GM12878 (cell line): Measurements from ENCODE around the gene ZNF467. TPM values are rescaled to one million over a fixed set of nuclear protein-coding genes. Genes with fewer than 3 reads are reported as not detected.

ENCODE experiments used
- ATAC-seq: fragments of 200-7000 bp; cut with Tn5 transposase; 3 replicates; pipeline ENCODE4 v1.9.1; 2020; ENCODE audit warnings: mild to moderate bottlenecking, moderate library complexity
- BruUV-seq: library from RNA; stranded (reverse); fragments of 400-500 nt; replicated peaks from 2 replicates; lab custom pipeline; 2021; lab: Mats Ljungman, UMichigan
- CTCF ChIA-PET: fragments of 300-600 bp; sonication (Branson Sonifier 250); formaldehyde crosslinking; extraction: SDS; loops from one replicate; lab custom pipeline; 2021; ENCODE audit warnings: inconsistent platforms; lab: Yijun Ruan, JAX
- POLR2A ChIA-PET: fragments of 350-600 bp; formaldehyde crosslinking; extraction: SDS; loops from one replicate; lab custom pipeline; 2021; ENCODE audit warnings: inconsistent platforms; lab: Charles Lee
- RAD21 ChIA-PET: fragments of 300-600 bp; sonication (Branson Sonifier 250); formaldehyde crosslinking; loops from one replicate; lab custom pipeline; 2023; ENCODE audit warnings: antibody characterized with exemption; ENCODE audit not compliant: unreplicated experiment; lab: Charles Lee
- SMC1A ChIA-PET: fragments of 300-600 bp; sonication (Branson Sonifier 250); formaldehyde crosslinking; loops from one replicate; lab custom pipeline; 2023; ENCODE audit not compliant: unreplicated experiment, uncharacterized antibody; lab: Charles Lee
- DNase-seq: peaks from one replicate; pipeline ENCODE4 v3.0.0-alpha.2; 2011; ENCODE audit warnings: low read depth, low spot score
- FAIRE-seq: peaks from 3 replicates; lab custom pipeline; 2011; peaks lifted over from hg19 to GRCh38; lab: Jason Lieb, UNC
- H2AFZ ChIP-seq: 2 replicates; pipeline ENCODE4 v1.6.0; 2011; ENCODE audit warnings: low read depth, low read length, control low read depth; ENCODE audit not compliant: control insufficient read depth
- H3K27ac ChIP-seq: 2 replicates; pipeline ENCODE4 v1.5.1; 2011; ENCODE audit warnings: control low read depth; ENCODE audit not compliant: control insufficient read depth, insufficient read depth
- H3K27me3 ChIP-seq, 2 experiments: replicated peaks in 1 of 2; 2 replicates each; pipeline versions ENCODE4 v1.6.0 to v1.6.1; 2011; ENCODE audit warnings: low read length in 1 of 2; ENCODE audit not compliant: control insufficient read depth in 2 of 2, insufficient read depth in 2 of 2
- H3K36me3 ChIP-seq, 2 experiments: 2 replicates each; pipeline ENCODE4 v1.5.1; 2011; ENCODE audit warnings: low read length in 1 of 2; ENCODE audit not compliant: control insufficient read depth in 2 of 2, insufficient read depth in 2 of 2
- H3K4me1 ChIP-seq: 2 replicates; pipeline ENCODE4 v1.6.1; 2011; ENCODE audit warnings: mild to moderate bottlenecking, low read length, moderate library complexity, mixed read lengths; ENCODE audit not compliant: control insufficient read depth, insufficient read depth
- H3K4me2 ChIP-seq: 2 replicates; pipeline ENCODE4 v1.6.0; 2011; ENCODE audit warnings: control low read depth; ENCODE audit not compliant: control insufficient read depth, insufficient read depth
- H3K4me3 ChIP-seq: fragments of 200-600 bp; sonication (generic); 2 replicates; pipeline ENCODE4 v1.5.1; 2016
- H3K79me2 ChIP-seq: 2 replicates; pipeline ENCODE4 v1.6.0; 2011; ENCODE audit warnings: low read length; ENCODE audit not compliant: control insufficient read depth, insufficient read depth
- H3K9ac ChIP-seq: 2 replicates; pipeline ENCODE4 v1.8.0; 2011; ENCODE audit warnings: low read length, control low read depth, mixed read lengths; ENCODE audit not compliant: control insufficient read depth, insufficient read depth
- H3K9me3 ChIP-seq: replicated peaks from 3 replicates; pipeline ENCODE4 v1.5.1; 2011; ENCODE audit warnings: mild to moderate bottlenecking, low read length; ENCODE audit not compliant: control insufficient read depth, insufficient read depth
- H4K20me1 ChIP-seq: 2 replicates; pipeline ENCODE4 v1.6.0; 2011; ENCODE audit not compliant: control insufficient read depth, insufficient read depth
- IRF4 ChIP-seq: IDR thresholded peaks from 2 replicates; pipeline ENCODE4 v1.6.1; 2011; ENCODE audit warnings: low read depth, low read length
- MXI1 ChIP-seq: fragments of 150-350 bp; IDR thresholded peaks from 2 replicates; pipeline ENCODE4 v1.6.1; 2011; ENCODE audit warnings: low read depth, mild to moderate bottlenecking, inconsistent platforms, low read length, improper control_type of control experiment
- RCOR1 ChIP-seq: conservative IDR thresholded peaks from 2 replicates; pipeline ENCODE4 v1.6.1; 2012; ENCODE audit warnings: low read depth, low read length, improper control_type of control experiment
- RUNX3 ChIP-seq: IDR thresholded peaks from 2 replicates; pipeline ENCODE4 v1.6.1; 2012; ENCODE audit warnings: low read length, inconsistent platforms
- SMAD5 ChIP-seq: IDR thresholded peaks from 2 replicates; pipeline ENCODE4 v1.6.1; 2016; ENCODE audit warnings: antibody characterized with exemption, low read depth
- SREBF1 ChIP-seq: IDR thresholded peaks from 2 replicates; pipeline ENCODE4 v1.6.1; 2012; ENCODE audit warnings: mild to moderate bottlenecking, low read length
- TBL1XR1 ChIP-seq: IDR thresholded peaks from 2 replicates; pipeline ENCODE4 v1.6.1; 2012; ENCODE audit warnings: low read depth, low read length, improper control_type of control experiment
- TCF12 ChIP-seq: IDR thresholded peaks from 2 replicates; pipeline ENCODE4 v1.6.1; 2011; ENCODE audit warnings: low read depth, mild to moderate bottlenecking, low read length
- ZNF622 ChIP-seq: fragments of 450-650 bp; IDR thresholded peaks from 2 replicates; pipeline ENCODE4 v1.6.1; 2017; ENCODE audit warnings: mild to moderate bottlenecking, inconsistent platforms
- WGBS: methylation state at CpG from one replicate; pipeline ENCODE4 v1.1.6; 2016; ENCODE audit warnings: low lambda C conversion rate; ENCODE audit not compliant: insufficient replicate concordance, insufficient coverage; ENCODE audit errors: missing lambda C conversion rate; 5-methylcytosine and 5-hydroxymethylcytosine counted together
- in situ Hi-C: fragments of 300-500 bp; cut with MboI; formaldehyde crosslinking; loops from 9 replicates; pipeline ENCODE4 v1.14.3; 2018; ENCODE audit warnings: mixed read lengths
- intact Hi-C: fragments of 100-400 bp; cut with micrococcal nuclease; formaldehyde crosslinking; loops from one replicate; pipeline ENCODE4 v1.14.2; 2022; ENCODE audit not compliant: unreplicated experiment
- polyA plus RNA-seq, 11 experiments: library from polyadenylated mRNA; depleted of rRNA in 4 of 11; unstranded in 6 of 11; stranded (reverse) in 5 of 11; fragments of >200 nt; fragmentation: Nextera tagmentation in 4 of 11; fragmentation: Illumina TruSeq in 1 of 11; extraction: Ambion mirVana in 4 of 11; extraction: Trizol in 1 of 11; gene quantifications; 1 replicate in 1 of 11; 2 replicates in 10 of 11; pipeline versions ENCODE4 v1.2.1 to v1.2.3, GENCODE V29; 2011 to 2016; ENCODE audit warnings: inconsistent platforms in 2 of 11, missing spikeins in 2 of 11, low read depth in 1 of 11
- total RNA-seq, 4 experiments: library from RNA; depleted of rRNA in 3 of 4; stranded (reverse); fragments of >200 nt in 3 of 4; fragmentation: Illumina TruSeq in 1 of 4; extraction: Trizol in 1 of 4; gene quantifications; 2 replicates each; pipeline versions ENCODE4 v1.2.1 to v1.2.3, GENCODE V29; 2013 to 2021
- TF ChIP-seq, protein P1 (sequence below): IDR thresholded peaks from 2 replicates; pipeline ENCODE4 v1.6.1; 2011; ENCODE audit warnings: mild to moderate bottlenecking, low read depth, low read length, moderate library complexity; ENCODE audit not compliant: insufficient replicate concordance
- TF ChIP-seq, protein P2 (sequence below): fragments of 450-650 bp; IDR thresholded peaks from 2 replicates; pipeline ENCODE4 v1.6.1; 2014; ENCODE audit warnings: mild to moderate bottlenecking
- TF ChIP-seq, protein P3 (sequence below): IDR thresholded peaks from 2 replicates; pipeline ENCODE4 v1.6.1; 2012; ENCODE audit warnings: low read length, inconsistent platforms

The ZNF467 gene
- total and polyA plus RNA-seq, 10 of the 15 experiments (the other 5 are each of a cell fraction or from before 2014, with no cell fraction given), result not detected

DNA sequence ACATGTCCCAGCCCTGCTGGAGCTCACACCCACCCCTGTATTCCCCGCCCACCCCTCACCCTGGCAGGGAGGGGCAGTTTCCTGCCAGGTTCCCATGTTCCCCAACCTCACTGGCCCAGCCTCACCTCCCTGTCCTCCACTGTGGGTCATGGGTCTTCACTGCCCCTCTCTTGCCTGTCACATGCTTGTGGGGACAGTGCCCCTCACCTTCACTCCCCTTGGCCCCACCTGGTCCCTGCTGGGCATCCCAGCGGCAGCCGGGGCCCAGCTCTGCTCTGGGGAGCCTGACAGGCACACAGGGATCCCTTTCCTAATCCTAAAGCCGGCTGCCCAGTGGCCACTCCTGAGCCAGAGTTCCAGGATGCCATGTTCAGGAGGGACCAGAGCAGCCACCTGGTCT lies 43.4 kb upstream of the ZNF467 start:
- H3K4me3 ChIP-seq, result no peak overlapping the region
- no peaks in the 10 kb centered on the region for H3K36me3 ChIP-seq
- DNase-seq (no peak), ATAC-seq (no peak), FAIRE-seq (no peak)
- 7% methylated on average over 3 of the region's 4 CpGs for WGBS
- H3K4me1 ChIP-seq, result no peaks in the 10 kb centered on the region
- H3K4me2 ChIP-seq, result no peak overlapping the region
- ChIA-PET CTCF (no interaction called here), SMC1A (no interaction called here), POLR2A (no interaction called here), RAD21 (no interaction called here)
- no peaks in the 10 kb centered on the region; a peak in 2 of 4 replicates for H3K27me3 ChIP-seq
- H3K79me2 ChIP-seq, result no peaks in the 10 kb centered on the region
- H3K27ac ChIP-seq, result no peak overlapping the region
- intact Hi-C loops (no loop called here), in situ Hi-C loops (no loop called here)
- no TSS peak for BruUV-seq
- no peaks in the 10 kb centered on the region for H4K20me1 ChIP-seq
- no peak overlapping the region for H3K9ac ChIP-seq
- TF ChIP-seq TBL1XR1, result no peak
- TF ChIP-seq, protein P1, sequence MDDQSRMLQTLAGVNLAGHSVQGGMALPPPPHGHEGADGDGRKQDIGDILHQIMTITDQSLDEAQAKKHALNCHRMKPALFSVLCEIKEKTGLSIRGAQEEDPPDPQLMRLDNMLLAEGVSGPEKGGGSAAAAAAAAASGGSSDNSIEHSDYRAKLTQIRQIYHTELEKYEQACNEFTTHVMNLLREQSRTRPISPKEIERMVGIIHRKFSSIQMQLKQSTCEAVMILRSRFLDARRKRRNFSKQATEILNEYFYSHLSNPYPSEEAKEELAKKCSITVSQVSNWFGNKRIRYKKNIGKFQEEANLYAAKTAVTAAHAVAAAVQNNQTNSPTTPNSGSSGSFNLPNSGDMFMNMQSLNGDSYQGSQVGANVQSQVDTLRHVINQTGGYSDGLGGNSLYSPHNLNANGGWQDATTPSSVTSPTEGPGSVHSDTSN, result no peak
- TF ChIP-seq, protein P2, sequence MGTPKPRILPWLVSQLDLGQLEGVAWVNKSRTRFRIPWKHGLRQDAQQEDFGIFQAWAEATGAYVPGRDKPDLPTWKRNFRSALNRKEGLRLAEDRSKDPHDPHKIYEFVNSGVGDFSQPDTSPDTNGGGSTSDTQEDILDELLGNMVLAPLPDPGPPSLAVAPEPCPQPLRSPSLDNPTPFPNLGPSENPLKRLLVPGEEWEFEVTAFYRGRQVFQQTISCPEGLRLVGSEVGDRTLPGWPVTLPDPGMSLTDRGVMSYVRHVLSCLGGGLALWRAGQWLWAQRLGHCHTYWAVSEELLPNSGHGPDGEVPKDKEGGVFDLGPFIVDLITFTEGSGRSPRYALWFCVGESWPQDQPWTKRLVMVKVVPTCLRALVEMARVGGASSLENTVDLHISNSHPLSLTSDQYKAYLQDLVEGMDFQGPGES, result no peak
- TF ChIP-seq RCOR1, result no peak
- TF ChIP-seq TCF12, result no peak
- TF ChIP-seq SMAD5, result no peak
- TF ChIP-seq SREBF1, result no peak
- no peak for TF ChIP-seq RUNX3
- TF ChIP-seq ZNF622, result no peak
- TF ChIP-seq MXI1, result no peak
- TF ChIP-seq, protein P3, sequence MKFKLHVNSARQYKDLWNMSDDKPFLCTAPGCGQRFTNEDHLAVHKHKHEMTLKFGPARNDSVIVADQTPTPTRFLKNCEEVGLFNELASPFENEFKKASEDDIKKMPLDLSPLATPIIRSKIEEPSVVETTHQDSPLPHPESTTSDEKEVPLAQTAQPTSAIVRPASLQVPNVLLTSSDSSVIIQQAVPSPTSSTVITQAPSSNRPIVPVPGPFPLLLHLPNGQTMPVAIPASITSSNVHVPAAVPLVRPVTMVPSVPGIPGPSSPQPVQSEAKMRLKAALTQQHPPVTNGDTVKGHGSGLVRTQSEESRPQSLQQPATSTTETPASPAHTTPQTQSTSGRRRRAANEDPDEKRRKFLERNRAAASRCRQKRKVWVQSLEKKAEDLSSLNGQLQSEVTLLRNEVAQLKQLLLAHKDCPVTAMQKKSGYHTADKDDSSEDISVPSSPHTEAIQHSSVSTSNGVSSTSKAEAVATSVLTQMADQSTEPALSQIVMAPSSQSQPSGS, result no peak
- no peak for TF ChIP-seq IRF4
- H3K9me3 ChIP-seq, result no peaks in the 10 kb centered on the region
- no peak overlapping the region for H2AFZ ChIP-seq
